ENCODE results near the gene GTF2H3. TPM values are rescaled to one million over a fixed set of nuclear protein-coding genes. Genes with fewer than 3 reads are reported as not detected.

Gene GTF2H3
- total and polyA plus RNA-seq, 9 of the 15 experiments (the other 6 are each of a cell fraction or from before 2014, with no cell fraction given), result 22.7 to 99.7 (median 49.6) TPM

DNA sequence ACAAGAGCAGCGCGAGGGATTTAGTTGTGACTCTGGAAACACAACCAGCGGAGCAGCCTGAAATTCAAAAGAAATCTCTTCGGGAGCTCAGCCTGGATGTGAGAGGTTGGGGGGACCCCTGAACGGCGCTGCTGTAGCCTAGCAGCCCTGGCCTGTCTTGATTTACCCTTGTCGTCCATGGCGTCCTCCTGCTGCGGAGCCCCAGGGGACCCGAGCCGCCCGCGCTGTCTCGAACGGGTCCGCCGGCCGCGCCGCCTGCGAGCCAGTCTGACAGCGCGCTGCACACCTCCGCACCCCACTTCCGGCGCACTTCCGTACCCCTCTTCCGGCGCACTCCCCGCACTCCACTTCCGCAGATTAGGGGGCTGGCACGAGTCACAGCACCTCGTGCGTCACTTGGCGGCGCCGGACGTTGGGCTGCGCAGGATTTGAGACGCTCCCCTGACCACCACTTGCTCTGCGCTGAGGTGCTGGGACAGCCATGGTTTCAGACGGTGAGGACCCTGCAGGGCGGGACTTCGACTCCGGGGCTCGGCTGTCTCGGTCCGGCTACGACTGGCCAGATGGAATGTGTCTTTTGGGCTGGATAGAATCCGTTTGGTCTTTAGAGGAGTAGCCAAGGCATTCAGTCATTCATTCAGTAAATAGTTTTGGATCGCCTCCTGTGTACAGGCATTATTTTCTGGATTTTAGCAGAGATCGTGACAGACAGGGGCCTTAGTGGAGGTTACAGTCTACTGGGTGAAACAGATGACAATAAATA lies at the start of gene GTF2H3, which contains the start of gene EIF2B1 (continued):
- TF ChIP-seq HNRNPUL1 (IDR thresholded peaks at IDR 0.05; ENCODE audit: low read length) (no peak), ARID2 (IDR thresholded peaks at IDR 0.05) (no peak), CHD4 (IDR thresholded peaks at IDR 0.05; ENCODE audit: insufficient read depth, insufficient replicate concordance, low read depth, low read length, poor library complexity, severe bottlenecking) (no peak), PPARD (CRISPR knock-in tag; IDR thresholded peaks at IDR 0.05) (no peak), SMAD4 (CRISPR knock-in tag; conservative IDR thresholded peaks at IDR 0.05) (0 out of 2 replicates have a peak, but pooled peaks have one; percentile 21), KAT2B (IDR thresholded peaks at IDR 0.05; ENCODE audit: low read depth, low read length) (no peak), ARHGAP35 (IDR thresholded peaks at IDR 0.05; ENCODE audit: partially characterized antibody) (no peak), NR2C1 (IDR thresholded peaks at IDR 0.05) (0 out of 2 replicates have a peak, but pooled peaks have one; percentile 39), NR2C1 (tag; IDR thresholded peaks at IDR 0.05) (peak; percentile 65), ASH1L (IDR thresholded peaks at IDR 0.05; ENCODE audit: borderline replicate concordance, low read depth, partially characterized antibody) (no peak), ZFP1 (CRISPR knock-in tag; IDR thresholded peaks at IDR 0.05) (no peak), STAT5A (IDR thresholded peaks at IDR 0.05; ENCODE audit: borderline replicate concordance, low read length) (no peak), POU5F1 (IDR thresholded peaks at IDR 0.05; ENCODE audit: borderline replicate concordance, low read depth, low read length, partially characterized antibody) (peak; percentile 79), FOXK2 (conservative IDR thresholded peaks at IDR 0.05 in 1 of 2, IDR thresholded peaks at IDR 0.05 in 1 of 2; ENCODE audit: low read depth in 2 of 2) (peak; percentile 94)
- TF ChIP-seq, protein P1, sequence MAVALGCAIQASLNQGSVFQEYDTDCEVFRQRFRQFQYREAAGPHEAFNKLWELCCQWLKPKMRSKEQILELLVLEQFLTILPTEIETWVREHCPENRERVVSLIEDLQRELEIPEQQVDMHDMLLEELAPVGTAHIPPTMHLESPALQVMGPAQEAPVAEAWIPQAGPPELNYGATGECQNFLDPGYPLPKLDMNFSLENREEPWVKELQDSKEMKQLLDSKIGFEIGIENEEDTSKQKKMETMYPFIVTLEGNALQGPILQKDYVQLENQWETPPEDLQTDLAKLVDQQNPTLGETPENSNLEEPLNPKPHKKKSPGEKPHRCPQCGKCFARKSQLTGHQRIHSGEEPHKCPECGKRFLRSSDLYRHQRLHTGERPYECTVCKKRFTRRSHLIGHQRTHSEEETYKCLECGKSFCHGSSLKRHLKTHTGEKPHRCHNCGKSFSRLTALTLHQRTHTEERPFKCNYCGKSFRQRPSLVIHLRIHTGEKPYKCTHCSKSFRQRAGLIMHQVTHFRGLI (CRISPR knock-in tag; IDR thresholded peaks at IDR 0.05), result no peak
- TF ChIP-seq, protein P2, sequence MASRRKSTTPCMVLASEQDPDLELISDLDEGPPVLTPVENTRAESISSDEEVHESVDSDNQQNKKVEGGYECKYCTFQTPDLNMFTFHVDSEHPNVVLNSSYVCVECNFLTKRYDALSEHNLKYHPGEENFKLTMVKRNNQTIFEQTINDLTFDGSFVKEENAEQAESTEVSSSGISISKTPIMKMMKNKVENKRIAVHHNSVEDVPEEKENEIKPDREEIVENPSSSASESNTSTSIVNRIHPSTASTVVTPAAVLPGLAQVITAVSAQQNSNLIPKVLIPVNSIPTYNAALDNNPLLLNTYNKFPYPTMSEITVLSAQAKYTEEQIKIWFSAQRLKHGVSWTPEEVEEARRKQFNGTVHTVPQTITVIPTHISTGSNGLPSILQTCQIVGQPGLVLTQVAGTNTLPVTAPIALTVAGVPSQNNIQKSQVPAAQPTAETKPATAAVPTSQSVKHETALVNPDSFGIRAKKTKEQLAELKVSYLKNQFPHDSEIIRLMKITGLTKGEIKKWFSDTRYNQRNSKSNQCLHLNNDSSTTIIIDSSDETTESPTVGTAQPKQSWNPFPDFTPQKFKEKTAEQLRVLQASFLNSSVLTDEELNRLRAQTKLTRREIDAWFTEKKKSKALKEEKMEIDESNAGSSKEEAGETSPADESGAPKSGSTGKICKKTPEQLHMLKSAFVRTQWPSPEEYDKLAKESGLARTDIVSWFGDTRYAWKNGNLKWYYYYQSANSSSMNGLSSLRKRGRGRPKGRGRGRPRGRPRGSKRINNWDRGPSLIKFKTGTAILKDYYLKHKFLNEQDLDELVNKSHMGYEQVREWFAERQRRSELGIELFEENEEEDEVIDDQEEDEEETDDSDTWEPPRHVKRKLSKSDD (conservative IDR thresholded peaks at IDR 0.05; ENCODE audit: low read length), result peak; percentile 88
- TF ChIP-seq, protein P3, sequence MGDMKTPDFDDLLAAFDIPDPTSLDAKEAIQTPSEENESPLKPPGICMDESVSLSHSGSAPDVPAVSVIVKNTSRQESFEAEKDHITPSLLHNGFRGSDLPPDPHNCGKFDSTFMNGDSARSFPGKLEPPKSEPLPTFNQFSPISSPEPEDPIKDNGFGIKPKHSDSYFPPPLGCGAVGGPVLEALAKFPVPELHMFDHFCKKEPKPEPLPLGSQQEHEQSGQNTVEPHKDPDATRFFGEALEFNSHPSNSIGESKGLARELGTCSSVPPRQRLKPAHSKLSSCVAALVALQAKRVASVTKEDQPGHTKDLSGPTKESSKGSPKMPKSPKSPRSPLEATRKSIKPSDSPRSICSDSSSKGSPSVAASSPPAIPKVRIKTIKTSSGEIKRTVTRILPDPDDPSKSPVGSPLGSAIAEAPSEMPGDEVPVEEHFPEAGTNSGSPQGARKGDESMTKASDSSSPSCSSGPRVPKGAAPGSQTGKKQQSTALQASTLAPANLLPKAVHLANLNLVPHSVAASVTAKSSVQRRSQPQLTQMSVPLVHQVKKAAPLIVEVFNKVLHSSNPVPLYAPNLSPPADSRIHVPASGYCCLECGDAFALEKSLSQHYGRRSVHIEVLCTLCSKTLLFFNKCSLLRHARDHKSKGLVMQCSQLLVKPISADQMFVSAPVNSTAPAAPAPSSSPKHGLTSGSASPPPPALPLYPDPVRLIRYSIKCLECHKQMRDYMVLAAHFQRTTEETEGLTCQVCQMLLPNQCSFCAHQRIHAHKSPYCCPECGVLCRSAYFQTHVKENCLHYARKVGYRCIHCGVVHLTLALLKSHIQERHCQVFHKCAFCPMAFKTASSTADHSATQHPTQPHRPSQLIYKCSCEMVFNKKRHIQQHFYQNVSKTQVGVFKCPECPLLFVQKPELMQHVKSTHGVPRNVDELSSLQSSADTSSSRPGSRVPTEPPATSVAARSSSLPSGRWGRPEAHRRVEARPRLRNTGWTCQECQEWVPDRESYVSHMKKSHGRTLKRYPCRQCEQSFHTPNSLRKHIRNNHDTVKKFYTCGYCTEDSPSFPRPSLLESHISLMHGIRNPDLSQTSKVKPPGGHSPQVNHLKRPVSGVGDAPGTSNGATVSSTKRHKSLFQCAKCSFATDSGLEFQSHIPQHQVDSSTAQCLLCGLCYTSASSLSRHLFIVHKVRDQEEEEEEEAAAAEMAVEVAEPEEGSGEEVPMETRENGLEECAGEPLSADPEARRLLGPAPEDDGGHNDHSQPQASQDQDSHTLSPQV (IDR thresholded peaks at IDR 0.05), result no peak
- TF ChIP-seq, protein P4, sequence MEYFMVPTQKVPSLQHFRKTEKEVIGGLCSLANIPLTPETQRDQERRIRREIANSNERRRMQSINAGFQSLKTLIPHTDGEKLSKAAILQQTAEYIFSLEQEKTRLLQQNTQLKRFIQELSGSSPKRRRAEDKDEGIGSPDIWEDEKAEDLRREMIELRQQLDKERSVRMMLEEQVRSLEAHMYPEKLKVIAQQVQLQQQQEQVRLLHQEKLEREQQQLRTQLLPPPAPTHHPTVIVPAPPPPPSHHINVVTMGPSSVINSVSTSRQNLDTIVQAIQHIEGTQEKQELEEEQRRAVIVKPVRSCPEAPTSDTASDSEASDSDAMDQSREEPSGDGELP (CRISPR knock-in tag; IDR thresholded peaks at IDR 0.05; ENCODE audit: borderline replicate concordance), result peak; percentile 93

Measured in K562 (cell line).